GM03348 (cell line): ENCODE measurements around the gene DUSP9.

Experiments used
- DNase-seq: peaks from one replicate; pipeline ENCODE4 v3.0.0; 2012; ENCODE audit warnings: low spot score

DUSP9 gene

GRCh38 chrX:153622661-153623309 lies 24.2 kb upstream of the DUSP9 start:
- no peak for DNase-seq

- DNase-seq, result no peak
These were observed 23.5 kb upstream of the DUSP9 start for GRCh38 chrX:153623310-153624029.

DNA sequence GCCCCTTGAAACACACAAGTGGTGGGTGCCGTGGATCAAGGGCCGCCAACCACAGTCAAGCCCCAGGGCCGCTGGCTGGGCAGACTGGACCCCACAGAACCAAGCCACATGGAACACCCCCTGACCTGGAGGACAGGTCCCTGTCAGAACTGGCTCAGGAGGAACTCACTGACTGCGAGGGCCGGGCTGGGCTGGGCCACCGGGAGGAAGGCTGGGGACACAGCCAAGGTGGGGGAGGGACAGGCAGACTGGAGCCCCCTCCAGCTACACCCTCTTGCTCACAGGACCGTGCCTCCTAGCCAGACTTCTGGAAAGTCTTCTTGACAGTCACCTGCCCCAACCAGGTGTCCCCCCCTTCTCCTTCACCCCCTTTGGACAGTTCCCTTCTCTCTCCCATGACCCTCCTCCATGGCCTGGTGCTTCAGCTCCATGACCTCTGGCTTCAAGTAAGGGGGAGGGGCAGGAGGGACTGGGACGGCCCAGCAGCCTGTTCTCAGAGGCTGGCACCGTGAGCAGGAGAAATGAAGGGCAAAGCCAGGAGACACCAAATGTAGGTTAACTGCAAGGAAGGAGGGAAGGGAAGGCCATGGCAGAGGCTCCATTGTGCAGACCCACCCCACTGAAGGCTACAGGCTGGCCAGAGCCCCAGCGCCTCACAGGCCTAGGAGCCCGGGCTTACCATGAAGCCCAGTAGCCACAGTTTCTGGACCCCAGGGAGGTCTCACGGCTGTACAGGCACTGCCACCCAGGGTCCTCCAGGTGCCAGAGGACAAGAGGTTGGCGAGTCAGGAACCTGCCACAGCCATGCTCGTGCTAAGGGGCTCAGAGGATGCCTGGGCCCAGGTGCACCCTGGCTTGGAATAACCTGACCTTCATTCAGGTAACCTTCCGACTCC lies 22.6 kb upstream of the DUSP9 start:
- no peak for DNase-seq

DNA sequence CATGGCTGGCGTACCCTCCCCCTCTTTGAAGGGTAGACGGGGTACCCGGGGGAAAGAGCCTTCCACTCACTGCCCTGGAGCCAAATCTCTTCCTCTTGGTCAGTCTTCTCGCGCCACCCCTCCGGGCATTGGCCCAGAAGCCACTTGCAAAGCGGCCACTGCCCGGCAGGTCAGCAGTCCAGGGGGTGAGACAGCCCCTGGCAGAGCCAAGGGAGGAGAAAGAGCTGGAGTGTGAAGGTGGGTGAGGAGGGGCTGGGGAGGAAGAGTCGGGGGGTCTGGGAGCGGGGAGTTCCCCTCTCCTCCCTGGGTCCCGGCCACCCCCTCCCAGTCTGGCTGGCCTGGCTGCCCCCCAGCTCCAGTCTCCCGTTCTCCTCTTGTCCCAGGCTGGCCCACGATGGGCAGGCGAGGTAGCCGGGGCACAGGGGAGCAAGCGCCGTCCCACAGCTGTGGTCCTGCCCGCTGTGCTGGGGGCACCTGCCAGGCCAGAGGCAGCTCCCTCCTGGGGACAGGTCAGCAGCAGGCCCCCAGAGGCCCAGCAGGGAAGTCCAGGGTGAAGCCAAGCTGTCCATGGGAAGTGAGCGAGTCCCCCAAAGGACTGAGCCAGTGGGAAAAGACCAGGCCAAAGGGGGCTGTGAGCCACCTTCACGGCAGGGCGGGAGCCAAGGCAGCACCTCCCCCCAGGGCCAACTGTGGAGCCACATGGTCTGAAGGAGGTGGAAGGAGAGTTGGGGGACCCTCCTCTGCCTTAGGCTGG lies 21.6 kb upstream of the DUSP9 start:
- no peak for DNase-seq

DNA sequence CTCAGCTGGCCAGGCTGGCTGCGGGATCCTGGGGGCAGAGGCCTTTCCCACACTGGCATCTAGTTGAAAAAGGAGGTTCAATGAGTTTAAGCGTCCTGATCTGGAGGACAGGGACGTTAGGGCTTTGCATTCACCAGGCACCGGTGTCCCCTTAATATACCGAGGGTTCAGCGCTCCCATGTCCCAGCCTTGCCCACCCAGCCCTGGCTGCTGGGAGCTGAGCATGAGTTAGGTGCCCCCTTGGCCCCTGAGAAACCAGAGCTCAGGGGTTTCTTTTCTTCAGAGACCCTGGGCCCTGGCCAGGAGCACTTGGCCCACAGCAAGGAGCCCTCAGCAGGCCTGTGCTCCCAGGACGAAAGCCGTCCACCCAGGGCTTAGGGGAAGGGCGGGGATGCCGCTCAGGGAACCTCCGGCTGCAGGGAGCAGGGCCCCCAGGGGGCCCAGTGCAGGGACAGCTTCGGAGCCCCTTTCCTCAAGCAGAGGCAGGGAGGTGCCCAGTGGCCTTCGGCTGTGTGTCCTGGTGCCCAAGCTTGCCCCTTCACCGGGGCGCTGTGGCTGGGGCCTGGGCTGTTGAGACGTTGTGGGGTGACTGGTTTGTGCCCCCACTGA lies 20.9 kb upstream of the DUSP9 start:
- no peak for DNase-seq

- DNase-seq, result no peak
These were observed 19.9 kb upstream of the DUSP9 start for GRCh38 chrX:153626863-153627674.

- DNase-seq, result no peak
These were observed 19.3 kb upstream of the DUSP9 start for GRCh38 chrX:153627675-153628111.

- no peak for DNase-seq
These were observed 18.9 kb upstream of the DUSP9 start for GRCh38 chrX:153628129-153628528.

DNA sequence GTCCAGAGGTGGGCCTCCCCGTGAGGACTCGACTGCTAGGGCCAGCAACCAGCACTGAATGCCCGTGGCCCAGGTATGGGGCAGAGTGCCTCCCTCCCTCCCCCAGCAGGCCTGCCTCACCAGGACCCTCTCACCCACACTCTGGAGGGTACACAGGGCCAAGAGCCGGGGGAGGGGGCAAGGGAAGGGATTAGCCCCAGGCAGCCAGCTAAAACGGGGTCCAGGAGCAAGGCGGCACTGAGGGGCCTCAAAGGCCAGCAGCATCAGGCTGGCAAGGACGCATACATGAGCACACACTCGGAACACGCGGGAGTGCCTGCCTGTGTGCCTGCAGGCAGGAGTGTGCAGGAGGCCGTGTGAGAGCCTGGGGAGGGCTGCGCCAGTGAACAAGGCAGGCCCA lies 18.3 kb upstream of the DUSP9 start:
- no peak for DNase-seq

DNA sequence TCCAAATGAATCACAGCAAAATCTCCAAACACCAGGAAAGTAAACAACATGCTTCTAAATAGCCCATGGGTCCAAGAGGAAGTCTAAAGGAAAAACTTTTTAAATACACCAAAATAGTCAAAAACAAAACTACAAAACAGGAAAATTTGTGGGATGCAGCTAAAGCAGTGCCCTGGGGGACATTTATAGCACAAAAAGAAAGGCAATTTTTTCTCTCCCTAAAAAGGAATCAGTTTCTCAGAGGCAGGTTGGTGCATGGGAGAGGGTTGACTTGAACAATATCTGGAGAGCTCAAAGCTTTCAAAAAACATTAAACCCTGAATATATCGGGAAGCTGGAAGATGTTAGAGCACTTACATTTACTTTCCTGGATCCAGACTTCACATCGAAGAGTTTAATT lies 15.7 kb upstream of the DUSP9 start:
- no peak for DNase-seq

GRCh38 chrX:153631907-153632594 lies 15.0 kb upstream of the DUSP9 start:
- DNase-seq, result no peak

DNA sequence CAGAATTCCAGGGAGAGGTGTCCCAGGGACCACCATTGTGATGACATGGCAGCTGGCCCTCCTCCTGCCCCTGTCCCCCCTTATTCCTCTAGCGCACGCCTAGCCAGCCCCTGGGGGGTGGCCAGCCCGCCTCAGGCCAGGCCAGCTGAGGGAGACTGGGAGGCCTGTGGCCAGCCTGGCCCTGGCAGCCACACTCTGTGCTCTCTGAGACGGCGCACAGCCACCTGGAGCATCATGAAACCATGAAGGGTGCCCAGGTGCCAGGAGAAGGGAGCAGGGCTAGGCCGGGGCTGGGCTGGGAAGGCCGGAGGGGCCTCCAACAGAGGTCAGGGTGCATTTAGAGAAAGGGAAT lies 14.4 kb upstream of the DUSP9 start:
- no peak for DNase-seq

DNA sequence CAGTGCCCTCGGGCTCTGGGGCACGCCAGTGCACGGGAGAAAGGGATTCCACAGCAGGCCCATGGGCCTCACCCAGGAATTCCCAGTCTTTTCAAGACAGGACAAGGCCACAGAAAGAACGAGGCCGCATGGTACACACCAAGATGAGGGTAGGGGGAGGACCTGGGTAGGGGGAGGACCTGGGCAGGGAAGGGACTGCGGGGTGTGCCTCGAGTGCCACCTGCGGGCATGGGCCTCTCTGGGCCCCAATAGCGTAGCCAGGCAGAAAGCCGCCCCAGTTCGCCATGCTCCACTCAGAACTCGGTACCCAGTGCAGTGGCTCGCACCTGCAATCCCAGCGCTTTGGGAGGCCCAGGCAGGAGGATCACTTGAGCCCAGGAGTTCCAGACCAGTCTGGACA lies 14.0 kb upstream of the DUSP9 start:
- DNase-seq, result no peak

GRCh38 chrX:153633607-153634180 lies 13.3 kb upstream of the DUSP9 start:
- no peak for DNase-seq

DNA sequence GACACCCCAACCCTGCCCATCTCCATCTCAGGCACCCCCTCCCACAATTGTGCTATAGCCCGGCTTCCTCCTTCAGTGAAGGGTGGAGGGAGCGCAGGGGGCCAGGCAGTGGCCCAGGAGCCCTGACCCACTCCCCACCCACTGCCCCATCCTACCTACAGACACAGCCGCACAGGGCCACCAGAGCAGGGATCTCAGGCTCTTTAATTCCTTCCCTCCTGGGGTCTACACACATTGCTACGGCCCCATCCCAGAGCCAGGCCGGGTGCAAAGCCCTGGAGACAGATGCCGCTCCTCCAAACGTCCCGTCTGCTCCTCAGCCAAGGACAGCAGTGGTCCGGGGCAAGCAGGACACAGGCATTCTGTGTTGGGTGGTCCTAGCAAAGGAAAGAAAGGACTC lies 12.8 kb upstream of the DUSP9 start:
- DNase-seq, result no peak

- no peak for DNase-seq
These were observed 12.2 kb upstream of the DUSP9 start for GRCh38 chrX:153634832-153635231.

DNA sequence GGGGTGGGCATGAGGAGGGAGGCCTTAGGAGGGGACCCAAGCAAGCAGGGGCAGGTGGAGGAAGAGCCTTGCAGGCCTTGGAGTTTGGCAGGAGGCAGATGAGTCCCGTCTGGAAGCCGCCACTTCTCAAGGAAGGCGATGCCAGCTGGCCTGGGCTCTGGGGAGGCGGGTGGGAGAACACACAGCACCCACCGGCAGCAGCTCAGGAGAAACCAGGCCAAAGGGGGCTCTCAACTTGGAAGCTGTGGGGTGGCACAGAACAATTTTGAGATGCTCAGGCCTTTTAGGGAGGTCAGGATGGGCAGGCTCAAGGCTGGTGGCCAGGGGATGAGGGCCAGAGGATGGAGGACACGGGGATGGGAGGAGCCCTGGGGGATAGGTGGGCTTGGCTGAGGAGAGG lies 11.6 kb upstream of the DUSP9 start:
- DNase-seq, result no peak

DNA sequence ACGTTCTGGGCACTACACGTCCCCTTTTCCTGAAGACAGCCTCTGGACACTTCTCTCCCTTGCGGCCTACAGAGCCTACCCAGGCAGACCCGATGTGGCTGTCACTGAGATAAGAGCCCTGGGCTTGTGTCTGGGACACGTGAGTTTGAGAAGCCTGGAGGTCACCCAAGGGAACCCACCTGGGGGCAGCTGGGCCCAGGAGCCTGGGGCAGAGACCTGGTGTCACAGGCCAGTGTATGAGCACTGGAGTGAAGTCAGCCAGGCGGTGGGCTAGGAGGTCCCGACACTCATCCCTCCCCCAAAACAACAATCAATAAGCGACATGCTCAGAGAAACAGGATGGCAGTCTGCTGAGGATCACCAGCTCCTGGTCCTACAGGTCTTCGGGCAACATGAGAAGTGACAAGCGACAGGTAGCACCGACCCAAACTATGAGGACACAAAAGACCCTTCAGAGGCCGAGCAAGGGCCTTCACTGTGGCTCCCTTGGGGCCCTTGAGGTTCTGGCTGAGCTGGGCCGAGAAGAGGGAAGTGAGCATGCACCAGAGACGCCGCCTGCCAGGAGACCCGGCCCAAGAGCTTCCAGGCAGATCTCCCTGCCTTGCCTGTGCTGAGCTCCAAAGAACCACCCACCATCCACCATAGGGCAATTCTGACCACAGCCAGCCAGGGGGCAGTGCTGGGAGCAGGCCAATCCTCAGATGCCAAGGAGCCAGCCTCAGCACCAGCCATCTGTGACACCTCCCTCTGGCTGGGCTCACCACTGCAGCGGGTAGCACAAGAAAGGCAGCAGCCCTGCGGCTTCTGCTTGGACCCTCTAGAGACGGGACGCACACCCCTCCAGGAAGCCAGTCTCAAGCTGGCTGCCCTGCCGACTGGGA lies 11.0 kb upstream of the DUSP9 start:
- no peak for DNase-seq

- DNase-seq, result no peak
These were observed 10.3 kb upstream of the DUSP9 start for GRCh38 chrX:153636716-153637115.
